NCI-H1930 (cell line): ENCODE results near the gene TBL1X.

Experiments
- DNase-seq, 2 experiments: peaks; one replicate each; lab custom pipeline; 2025; lab: John Stamatoyannopoulos, UW

Gene TBL1X

GRCh38 chrX:9628779-9629493 lies 164.1 kb downstream of the TBL1X start:
- no peak for DNase-seq

- DNase-seq = no peak
Observed at GRCh38 chrX:9634551-9634950, 169.7 kb downstream of the TBL1X start.

GRCh38 chrX:9635368-9635767 lies 170.5 kb downstream of the TBL1X start:
- no peak for DNase-seq

GRCh38 chrX:9635803-9636202 lies 170.9 kb downstream of the TBL1X start:
- no peak for DNase-seq

- DNase-seq = no peak
Observed at GRCh38 chrX:9638871-9639270, 174.0 kb downstream of the TBL1X start.

- DNase-seq = no peak
Observed at GRCh38 chrX:9642270-9642995, 177.6 kb downstream of the TBL1X start.

GRCh38 chrX:9643807-9644206 lies 178.9 kb downstream of the TBL1X start:
- no peak for DNase-seq

GRCh38 chrX:9644335-9644734 lies 179.5 kb downstream of the TBL1X start:
- DNase-seq = no peak

GRCh38 chrX:9646471-9647224 lies 181.8 kb downstream of the TBL1X start:
- DNase-seq = no peak

- DNase-seq = no peak
Observed at GRCh38 chrX:9647431-9647830, 182.6 kb downstream of the TBL1X start.

GRCh38 chrX:9650091-9650490 lies 185.2 kb downstream of the TBL1X start:
- no peak for DNase-seq

GRCh38 chrX:9651737-9652136 lies 186.9 kb downstream of the TBL1X start:
- no peak for DNase-seq

- DNase-seq = no peak
Observed at GRCh38 chrX:9654929-9655328, 190.1 kb downstream of the TBL1X start.

- no peak for DNase-seq
Observed at GRCh38 chrX:9656277-9656676, 191.4 kb downstream of the TBL1X start.

- no peak for DNase-seq
Observed at GRCh38 chrX:9656871-9657270, 192.0 kb downstream of the TBL1X start.

GRCh38 chrX:9657590-9658256 lies 192.9 kb downstream of the TBL1X start:
- no peak for DNase-seq

GRCh38 chrX:9658409-9658808 lies 193.6 kb downstream of the TBL1X start:
- DNase-seq = no peak

GRCh38 chrX:9659571-9660195 lies 194.8 kb downstream of the TBL1X start:
- no peak for DNase-seq

GRCh38 chrX:9662148-9662547 lies 197.3 kb downstream of the TBL1X start:
- DNase-seq = no peak

- no peak for DNase-seq
Observed at GRCh38 chrX:9663216-9663615, 198.4 kb downstream of the TBL1X start.

- DNase-seq = no peak
Observed at GRCh38 chrX:9664224-9664623, 199.4 kb downstream of the TBL1X start.

GRCh38 chrX:9665113-9665512 lies 200.3 kb downstream of the TBL1X start:
- DNase-seq = no peak
